SHP77 treated with DMSO at 0.1 percent for 48 hours (cell line): Measurements from ENCODE around the gene TRAPPC2L.

Experiments used
- DNase-seq: peaks from one replicate; lab custom pipeline; 2025; lab: John Stamatoyannopoulos, UW

TRAPPC2L gene

DNA sequence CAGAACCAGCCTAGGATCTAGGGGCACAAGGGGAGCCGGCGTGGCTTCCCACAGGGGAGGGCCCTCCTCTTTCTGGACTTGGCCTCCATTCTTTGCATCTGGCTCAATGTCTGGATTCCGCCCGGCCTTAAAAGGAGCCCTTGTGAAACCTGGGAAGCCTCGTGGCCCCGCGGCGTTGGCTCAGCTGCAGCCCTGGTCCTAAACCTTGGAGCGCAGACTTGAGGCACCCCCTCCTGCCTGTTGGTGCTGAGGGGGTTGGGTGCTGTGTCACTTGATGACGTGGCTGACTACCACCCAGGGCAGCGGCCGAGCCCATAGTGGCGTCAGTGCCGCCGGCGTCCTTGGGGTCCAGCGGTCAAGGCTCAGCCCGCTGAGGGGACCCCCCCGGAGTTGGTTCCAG lies 4.4 kb downstream of the TRAPPC2L start:
- DNase-seq: no peak

DNA sequence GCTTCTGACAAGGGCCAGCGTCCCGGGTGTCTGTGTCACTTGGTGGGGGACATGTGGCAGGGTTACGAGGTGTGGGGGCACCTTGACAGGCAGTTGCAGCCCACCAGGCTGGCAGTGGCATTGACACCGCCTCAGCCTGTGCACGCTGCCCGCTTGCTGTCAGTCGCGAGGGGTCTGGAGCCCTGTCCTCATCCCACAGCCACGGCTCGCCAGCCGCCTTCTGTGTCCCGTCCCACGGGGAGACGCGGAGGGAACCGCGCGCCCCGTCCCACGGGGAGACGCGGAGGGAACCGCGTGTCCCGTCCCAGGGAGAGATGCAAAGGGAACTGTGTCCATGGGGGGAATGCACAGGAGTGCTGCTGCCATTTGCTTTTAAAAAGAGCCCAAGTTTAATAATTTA lies 6.0 kb downstream of the TRAPPC2L start:
- no peak for DNase-seq

DNA sequence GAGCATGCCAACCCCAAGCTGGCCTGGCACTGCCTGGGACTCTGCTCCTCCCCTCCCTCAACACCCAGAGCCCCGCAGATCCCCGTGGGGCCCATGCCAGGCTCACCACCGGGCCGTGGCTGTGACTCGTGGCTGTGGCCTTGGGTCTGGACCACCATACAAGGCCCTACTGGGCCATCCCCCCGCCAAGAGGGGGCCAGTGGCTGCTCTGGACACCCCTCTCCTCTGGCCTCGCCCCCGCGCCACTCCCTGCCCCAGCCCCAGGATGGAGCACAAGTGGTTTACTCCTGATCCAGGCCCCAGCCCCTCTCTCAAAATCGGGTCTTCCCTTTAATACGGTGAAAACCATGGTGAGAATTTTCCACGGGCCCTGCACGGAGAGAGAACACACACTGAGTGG lies 6.5 kb downstream of the TRAPPC2L start:
- no peak for DNase-seq

DNA sequence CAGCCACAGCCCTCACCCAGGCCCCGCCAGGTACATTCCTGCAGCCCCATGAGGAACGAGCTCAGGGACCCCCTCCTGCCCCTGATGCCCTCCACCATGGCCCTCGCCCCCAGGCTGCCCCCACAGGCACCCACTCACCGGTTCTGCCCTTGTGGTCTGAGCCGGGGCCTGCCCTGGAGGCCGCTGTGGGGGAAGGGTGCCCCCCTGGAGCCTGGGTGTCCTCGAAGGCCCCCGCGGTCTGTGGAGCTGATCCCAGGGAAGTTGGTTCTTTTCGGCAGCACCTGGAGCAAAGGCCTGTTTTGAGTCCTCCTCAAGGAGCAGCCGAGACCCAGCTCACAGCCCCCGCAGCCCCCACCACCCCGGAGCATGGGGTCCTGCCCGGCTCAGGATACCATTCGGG lies 7.2 kb downstream of the TRAPPC2L start:
- no peak for DNase-seq

DNA sequence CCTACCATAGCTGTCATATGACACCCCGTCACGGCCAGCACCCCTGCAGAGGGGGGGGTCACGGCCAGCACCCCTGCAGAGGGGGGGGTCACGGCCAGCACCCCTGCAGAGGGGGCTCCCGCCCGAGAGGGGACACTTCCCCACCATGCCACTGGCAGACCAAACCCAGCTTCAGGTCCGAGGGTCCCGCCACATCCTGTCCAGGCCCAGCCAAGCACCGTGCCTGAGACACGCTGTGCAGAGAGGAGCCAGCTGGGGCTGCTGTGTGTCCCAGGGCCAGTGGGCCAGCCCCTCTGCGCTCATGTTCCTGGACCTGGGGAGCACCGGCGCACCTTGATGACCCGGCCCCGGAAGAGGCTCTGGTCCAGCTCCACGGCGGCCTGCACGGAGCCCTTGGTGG lies 7.6 kb downstream of the TRAPPC2L start:
- DNase-seq: no peak

DNA sequence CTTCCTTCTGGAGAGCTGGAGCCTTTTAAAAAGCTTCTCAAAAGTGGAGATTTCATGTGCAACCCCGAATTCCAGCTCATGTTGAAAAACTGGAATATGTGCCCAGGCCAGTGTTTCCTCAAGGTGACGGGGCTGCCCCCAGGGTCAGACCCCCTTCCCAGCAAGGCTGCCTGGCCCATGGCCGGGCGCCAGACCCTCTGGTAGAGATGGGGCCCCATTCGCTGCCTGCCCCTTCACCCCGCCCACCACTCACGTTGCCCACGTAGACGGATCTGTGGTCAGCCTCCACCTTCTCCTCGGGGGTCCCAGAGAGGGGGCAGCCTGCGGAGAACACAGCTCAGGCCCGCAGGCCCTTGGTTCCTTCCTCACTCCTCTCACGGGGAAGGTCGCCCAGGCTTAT lies 8.4 kb downstream of the TRAPPC2L start:
- DNase-seq: no peak

DNA sequence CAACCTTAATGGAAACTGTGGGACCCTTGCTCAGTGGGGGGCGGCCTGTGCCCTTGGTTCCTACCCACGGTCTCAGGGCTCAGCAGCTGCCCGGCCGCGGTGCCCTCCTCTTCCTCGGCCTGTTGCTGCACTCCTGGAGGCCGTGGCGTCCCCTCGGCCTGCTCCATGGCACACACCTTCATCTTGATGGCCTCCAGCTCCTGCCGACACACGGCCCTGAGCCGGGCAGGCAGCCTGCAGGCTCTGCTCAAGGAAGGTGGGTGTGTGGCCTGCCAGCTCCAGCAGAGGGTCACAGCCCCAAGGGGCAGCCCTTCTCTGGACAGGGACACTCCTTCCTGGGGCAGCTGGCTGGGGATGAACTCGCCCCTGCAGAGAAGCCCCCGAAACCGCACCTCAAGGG lies 8.8 kb downstream of the TRAPPC2L start:
- DNase-seq: no peak

DNA sequence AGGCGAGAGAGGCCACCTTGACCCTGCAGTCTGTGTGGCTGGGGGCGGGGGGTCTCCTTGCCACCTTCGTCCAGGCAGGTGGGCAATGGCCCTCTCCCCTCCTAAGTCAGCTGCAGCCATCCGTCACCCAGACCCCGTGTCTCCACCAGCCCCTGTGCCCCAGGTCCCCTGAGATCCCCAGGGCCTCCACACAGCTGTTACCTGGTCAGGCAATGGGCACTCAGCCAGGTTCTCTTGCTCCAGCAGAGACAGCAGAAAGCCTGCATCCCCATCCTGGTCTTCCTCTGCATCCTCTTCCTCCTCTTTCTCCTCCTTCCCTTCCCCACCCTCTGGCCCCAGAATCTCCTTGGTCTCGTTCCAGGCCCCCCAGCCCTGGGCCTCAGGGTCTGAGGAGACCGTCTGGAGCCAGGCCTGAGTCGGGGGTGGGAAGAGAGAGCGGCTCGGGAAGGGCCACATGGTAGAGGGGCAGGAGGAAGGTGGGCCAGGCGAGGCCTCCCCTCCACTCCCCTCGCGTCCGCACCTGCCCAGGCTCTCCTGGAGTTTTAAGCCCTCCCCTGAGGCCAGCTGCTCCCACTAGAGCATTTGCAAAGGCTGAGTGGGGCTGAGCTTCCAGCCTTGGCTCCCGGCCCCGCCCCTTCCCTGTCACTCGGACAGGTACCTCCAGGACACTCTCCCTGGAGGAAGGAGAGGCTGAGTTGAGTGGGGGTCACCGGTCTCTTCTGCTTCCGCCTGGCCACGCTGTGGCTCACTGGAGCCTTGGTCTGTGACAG lies 9.4 kb downstream of the TRAPPC2L start, which contains the start of gene PABPN1L:
TSS of gene PABPN1L (minus strand) at position 510 of the 770 bp plus-strand sequence. CDS start at position 456, 54 bp downstream.
- no peak for DNase-seq

DNA sequence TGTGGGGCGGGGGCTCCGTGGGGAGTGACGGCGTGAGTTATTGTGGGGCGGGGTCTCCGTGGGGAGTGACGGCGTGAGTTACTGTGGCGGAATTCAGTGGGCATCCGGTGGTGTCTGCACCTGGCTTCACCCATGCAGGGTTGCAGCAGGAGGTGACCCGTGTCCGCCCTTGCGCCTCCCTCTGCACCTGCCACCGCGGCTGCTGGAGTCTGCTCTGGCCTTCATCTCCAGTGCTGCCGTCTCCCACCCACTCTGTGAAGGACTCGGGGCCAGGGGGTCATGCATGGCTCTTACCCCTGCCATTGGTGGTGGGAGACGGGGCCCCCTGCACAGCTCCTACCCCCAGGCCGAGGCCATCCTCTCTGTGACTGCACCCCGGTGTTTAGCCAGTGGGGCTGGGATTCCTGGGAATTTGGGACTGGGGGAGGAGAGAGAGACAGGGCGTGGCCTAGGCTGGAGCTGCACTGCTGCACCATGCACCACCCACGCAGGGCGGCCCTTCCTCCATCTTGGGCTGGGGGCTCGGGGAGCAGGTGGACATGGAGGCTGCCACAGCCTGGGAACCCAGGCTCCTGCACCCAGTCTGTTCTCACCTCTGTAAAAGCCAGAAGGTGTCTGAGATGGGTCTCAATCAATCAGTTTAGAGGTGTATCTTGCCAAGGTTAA lies 10.8 kb downstream of the TRAPPC2L start:
- no peak for DNase-seq

DNA sequence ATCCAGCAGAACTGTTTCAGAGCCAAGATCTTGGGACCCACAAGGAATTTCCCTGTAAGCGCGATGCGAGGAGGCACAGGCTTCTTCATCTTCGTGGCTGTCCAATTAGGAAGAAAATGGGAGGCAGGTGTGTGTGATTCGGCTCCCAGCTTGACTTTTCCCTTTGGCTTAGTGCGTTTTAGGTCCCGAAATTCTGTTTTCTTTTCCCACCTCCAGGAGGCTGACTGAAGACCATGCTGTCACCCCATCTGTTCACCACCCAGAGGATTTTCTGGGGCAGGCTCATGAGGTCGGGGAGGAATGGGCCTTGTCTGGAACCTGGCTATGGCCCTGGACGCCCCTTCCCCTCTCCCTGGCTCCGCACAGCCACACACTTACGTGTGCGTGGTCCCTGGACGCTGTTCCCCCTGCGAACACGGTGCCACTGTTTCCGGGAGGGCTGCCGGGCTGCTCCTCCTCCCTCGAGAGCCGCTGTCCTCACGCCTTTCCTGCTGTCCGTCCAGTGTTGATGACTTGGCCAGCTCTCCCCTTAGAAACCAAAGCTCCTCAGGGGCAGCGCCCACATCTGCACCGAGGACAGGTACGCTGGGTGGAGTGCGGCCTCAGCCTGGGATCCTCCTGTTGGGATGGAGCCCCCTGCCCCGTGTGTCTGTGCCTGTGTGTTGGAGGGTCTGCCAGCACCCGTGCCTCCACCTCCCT lies 12.2 kb downstream of the TRAPPC2L start:
- no peak for DNase-seq

DNA sequence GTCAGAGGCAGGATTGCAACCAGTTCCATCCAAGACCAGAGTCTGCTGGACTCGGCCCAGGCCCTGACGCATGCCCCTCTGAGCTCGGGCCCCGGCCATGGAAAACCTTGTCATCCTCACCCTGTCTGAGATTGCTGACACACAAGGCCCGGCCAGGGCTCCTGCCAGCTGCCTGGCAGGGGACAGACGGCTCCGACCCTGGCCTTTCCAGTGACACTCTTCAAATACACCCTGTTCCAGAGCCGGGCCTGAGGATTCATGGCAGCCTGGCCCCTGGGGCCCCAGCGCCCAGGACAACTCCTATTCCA lies 12.7 kb downstream of the TRAPPC2L start:
- DNase-seq: no peak

DNA sequence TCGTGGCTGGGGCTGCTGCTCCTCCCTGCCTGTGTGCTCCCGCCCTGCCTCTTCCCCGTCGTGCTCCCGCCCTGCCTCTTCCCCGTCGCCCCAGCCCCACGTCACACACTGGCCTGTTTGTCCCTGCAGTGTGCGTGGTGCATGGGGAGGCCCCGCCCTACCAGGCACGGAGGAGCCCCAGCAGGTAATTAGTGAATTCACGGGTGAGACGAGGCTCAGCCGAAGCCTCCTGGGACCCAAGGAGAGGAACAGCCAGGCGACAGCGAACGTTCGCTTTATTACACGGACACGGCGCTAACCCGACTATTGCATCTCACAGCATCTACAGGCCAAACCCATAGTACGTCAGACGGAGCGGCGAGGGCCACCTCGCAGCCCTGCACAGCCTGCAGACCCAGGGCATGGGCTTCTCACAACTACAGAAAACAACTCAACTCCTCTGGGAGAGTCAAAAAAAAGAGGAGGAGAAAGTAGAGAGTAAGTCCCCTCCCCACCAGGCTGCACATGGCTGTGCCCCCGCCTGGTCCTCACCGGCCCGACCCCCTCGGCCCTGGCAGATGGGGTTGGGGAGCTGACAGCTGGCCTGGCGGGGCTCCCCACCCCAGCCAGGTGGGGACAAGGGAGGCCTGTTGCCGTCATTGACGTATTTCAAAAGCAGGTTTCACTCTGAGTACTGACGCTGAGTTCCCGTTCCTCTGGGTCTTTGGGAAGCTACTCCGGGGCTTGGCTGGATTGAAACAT lies 13.9 kb downstream of the TRAPPC2L start:
- no peak for DNase-seq

DNA sequence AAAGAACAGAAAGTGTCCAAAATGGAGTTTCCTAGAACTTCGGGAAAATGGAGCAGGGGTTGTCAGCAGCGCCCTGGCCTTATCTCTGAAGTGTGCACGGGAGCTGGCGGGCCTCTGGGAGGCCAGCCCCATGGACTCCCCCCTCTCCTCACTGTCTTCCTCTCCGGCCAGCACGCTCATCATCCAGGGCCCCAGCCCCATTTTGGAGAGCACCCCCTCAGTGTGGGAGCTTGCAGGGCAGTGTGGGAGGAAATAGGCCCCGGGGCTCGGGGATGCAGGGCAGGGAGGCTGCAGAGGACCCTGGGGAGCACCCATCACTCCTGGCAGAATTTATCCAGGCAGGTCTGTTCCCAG lies 14.4 kb downstream of the TRAPPC2L start:
- DNase-seq: no peak

DNA sequence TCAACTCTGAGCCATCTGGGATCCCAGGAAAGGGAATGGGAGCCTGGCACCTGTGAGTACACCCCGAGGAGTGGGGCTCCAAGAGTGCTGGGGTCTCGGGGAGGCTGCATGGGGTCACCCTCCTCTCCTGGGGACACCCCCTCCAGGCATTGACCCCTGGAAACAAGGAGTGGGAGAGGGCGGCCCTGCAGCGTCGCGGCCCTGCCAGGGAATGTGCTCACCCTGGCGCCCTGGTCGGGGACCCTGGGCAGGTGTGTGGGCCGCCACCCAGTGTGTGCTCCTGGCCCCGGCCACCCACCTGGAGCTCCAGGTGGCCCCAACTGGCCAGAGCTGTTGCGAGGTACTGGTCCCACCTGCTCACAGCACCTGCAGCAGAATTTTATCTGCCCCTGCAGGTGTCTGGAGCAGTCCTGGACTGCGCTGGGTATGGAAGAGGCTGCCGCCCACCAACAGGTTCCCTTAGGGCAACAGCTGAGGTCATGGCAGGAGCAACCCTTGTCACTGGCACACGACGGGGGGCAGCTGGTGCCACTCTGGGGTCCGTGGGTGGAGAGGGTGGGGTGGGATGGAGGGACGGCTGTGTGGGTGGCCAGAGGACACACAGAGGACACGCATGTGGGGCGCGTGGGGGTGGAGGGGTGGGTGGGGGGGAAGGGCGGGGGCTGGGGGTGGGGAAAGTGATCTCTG lies 14.9 kb downstream of the TRAPPC2L start:
- DNase-seq: peak; percentile 19

DNA sequence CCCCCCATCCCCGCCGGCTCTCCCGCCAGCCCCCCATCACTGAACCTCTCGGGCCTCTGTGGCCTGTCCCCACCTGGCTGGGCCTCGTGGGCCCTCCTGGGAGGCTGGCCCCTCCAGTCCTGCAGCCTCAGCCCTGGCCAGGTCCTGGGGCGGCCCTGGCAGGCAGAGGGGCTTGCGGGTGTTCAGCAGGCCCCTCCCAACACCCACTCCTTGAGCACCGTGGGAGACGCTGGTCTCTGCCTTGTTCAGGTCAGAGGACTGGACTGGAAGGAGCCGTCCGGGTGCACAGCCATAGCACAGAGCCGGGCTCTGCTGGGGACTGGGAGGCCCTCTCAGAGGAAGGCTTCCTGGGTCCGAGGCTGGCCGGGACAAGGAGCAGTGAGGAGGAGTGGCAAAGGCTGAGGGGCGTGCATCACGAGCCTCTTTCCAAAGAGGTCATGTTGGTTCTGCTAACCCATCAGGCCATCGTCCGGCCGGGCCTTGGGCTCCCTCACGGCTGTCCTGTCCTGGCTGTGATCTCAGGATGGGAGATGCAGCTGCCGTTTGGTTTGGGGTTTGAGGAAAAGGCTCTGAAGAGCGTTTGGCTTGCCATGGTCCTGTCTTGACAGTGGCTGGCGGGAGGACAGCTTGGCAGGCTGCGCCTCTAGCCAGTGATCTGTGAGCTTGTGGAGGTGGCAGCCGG lies 15.9 kb downstream of the TRAPPC2L start:
- no peak for DNase-seq

DNA sequence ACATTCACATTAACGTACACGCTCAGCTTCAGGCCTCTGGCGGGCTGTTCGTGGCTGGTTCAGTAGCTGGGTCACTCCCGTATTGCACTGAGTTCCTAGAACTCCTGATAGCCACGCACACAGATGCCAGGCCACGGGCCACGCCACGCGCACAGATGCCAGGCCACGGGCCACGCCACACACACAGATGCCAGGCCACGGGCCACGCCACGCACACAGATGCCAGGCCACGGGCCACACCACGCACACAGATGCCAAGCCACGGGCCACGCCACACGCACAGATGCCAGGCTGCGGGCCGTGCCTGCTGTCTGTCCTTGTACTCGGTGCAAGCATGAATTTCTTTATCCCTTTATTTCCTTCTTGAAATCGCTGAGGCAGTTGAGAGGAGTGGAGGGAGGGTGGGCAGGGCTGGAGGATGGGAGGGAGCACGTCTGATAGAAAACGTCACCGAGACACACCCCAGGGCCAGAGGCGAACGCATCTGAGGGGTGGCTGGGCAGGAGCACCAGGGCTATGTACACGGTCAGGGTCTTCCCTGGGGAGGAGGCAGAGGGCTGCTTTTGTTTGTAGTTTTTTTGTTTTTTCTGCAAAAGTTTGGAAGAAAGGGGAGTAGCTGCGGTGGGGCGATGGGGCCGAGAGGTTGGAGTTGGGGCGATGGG lies 18.1 kb downstream of the TRAPPC2L start:
- DNase-seq: no peak

DNA sequence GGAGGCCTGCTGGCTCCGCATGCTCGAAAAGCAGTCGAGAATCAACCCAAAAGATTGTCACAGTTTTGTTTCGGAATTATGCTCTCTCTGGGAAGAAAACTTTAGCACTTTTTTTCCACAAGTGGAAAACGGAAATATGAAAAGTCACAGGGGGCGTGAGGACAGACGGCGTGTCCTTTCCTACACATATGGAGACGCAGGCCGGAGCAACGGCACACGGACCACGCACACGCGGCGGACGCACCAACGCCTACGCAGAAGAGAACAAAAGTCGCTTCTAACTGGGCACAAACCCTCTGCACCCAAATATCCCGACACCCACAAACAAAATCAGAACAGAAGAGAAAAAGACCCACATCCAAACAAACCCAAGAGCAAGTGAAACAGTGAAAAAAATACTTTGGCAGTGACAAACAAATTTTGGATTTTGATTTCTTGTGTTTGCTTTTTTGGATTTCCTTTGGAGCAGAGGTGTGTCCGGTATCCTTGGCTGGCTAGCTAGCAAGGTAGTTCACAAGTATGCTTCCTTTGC lies 18.8 kb downstream of the TRAPPC2L start:
- no peak for DNase-seq

DNA sequence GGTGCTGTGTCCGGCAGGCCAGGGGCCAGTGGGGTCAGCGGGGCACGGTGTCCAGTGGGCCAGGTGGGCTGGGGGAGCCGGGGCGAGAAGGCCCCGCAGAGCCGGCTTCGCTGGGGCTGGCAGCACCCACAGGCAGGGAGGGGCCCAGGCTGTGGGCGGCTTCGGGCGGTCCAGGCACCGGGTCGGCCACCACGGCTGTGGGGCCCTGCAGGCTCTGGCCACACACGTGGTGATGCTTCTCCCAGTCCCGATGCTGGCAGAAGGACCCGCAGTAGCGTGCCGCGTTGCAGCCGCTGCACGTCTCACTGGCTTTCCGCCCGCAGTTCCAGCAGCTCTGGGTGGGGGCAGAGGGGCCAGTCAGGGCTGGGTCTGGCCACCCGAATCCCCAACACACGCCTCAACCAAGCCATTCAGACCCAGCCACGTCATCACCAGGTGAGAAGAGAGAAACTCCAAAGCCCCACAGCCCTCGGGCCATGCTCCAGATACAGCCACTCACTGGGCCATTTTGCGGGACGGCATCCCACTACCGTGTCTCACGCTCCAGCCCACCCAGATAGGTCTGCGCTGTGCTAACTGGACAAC lies 20.1 kb downstream of the TRAPPC2L start:
- DNase-seq: no peak

DNA sequence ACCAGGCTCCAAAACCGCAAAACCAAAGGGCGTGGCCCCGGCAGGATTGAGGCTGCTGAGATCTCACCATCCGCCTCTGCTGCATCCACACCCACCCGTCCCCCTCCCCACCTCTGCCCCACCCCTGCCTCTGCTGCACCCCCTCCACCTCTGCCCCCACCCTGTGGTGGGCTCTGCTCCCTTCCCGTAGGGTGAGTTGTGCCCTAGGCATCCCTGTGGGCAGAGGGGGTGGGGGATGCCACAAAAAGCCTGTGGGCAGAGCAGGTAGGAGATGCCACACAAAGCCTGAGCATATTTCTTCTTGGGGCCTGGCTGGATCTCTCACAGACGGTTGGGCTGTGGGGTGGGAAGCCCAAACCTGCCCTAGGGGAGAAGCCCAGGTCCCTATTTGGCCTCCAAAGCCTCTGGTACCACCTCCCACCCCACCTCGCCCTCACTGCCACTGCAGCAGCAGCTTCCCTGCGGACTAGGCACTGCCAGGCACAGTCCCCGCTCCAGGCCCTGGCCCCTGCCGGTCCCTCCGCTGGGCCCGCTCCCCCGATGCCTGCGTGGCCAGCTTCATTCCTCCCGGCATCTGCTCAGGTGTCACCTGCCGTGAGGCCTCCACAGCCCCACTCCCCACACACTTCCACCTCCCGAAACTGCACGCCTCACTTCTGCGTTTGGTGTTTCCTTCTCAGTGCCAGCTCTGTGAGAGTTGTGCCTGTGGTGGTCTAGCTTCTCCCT lies 20.8 kb downstream of the TRAPPC2L start:
- no peak for DNase-seq

DNA sequence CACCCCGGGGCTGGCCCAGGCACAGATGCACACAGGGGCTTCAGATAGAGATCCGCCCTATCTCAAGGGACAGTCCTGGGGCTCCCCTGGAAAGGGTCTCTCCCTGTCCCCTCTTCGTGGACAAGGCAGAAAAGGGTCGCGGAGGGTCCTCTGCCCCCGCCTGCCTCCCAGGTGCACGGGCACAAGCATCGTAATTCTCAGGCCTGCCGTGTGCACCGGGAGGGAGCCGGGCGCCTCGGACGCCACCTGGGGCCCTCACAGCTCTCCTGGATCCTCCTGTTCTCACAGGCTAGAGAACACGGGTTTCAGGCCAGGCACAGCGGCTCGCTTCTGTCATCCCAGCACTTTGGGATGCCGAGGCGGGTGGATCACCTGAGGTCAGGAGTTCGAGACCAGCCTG lies 21.4 kb downstream of the TRAPPC2L start:
- no peak for DNase-seq
